ENCODE results near the gene TMEM247. TPM values are rescaled to one million over a fixed set of nuclear protein-coding genes. Genes with fewer than 3 reads are reported as not detected.
"Not testable (repeated sequence)": the region's sequence is repeated elsewhere in the genome, so short reads cannot be mapped to it uniquely, and the experiment has no call there.

TMEM247 gene
- total RNA-seq, 4 donors from 2014 or later, result not detected

GRCh38 chr2:46462936-46463335 lies 16.4 kb upstream of the TMEM247 start:
- no peak overlapping the region for H3K4me3 ChIP-seq (ENCODE audit: low read depth, poor library complexity, severe bottlenecking)
- no peak for TF ChIP-seq CTCF (IDR thresholded peaks at IDR 0.05)
- no peak for TF ChIP-seq POLR2A (IDR thresholded peaks at IDR 0.05)
- no peak for DNase-seq (ENCODE audit: low spot score in 2 of 2)
- WGBS, 2 donors, result 75 to 81% methylated on average over 3 of the region's 3 CpGs
- intact Hi-C loops (cut with DNase I; ENCODE audit: low total_unique reads), result no loop called here

- TF ChIP-seq CTCF (IDR thresholded peaks at IDR 0.05) (no peak), POLR2A (IDR thresholded peaks at IDR 0.05) (no peak)
- WGBS, 2 donors, result 62 to 66% methylated on average over 6 of the region's 6 CpGs
- intact Hi-C loops (cut with DNase I; ENCODE audit: low total_unique reads), result no loop called here
- DNase-seq (ENCODE audit: low spot score in 2 of 2), result no peak
- no peak overlapping the region for H3K4me3 ChIP-seq (ENCODE audit: low read depth, poor library complexity, severe bottlenecking)
These were observed 10.2 kb upstream of the TMEM247 start for GRCh38 chr2:46469116-46469515.

GRCh38 chr2:46469700-46470099 lies 9.7 kb upstream of the TMEM247 start:
- DNase-seq (ENCODE audit: low spot score in 2 of 2), result no peak
- H3K4me3 ChIP-seq (ENCODE audit: low read depth, poor library complexity, severe bottlenecking), result no peak overlapping the region
- 74 to 92% methylated on average over 2 of the region's 2 CpGs for WGBS, 2 donors
- TF ChIP-seq CTCF (IDR thresholded peaks at IDR 0.05), result no peak
- no peak for TF ChIP-seq POLR2A (IDR thresholded peaks at IDR 0.05)
- intact Hi-C loops (cut with DNase I; ENCODE audit: low total_unique reads), result loop anchor here (5.0 kb wide), 1 partner anchor 1213 kb away; no protein-coding TSS in a partner anchor

- 71 to 83% methylated on average over 7 of the region's 7 CpGs for WGBS, 2 donors
- no peak for DNase-seq (ENCODE audit: low spot score in 2 of 2)
- intact Hi-C loops (cut with DNase I; ENCODE audit: low total_unique reads), result loop anchor here (5.0 kb wide), 1 partner anchor 1212 kb away; no protein-coding TSS in a partner anchor
- TF ChIP-seq POLR2A (IDR thresholded peaks at IDR 0.05) (no peak), CTCF (IDR thresholded peaks at IDR 0.05) (no peak)
- no peak overlapping the region for H3K4me3 ChIP-seq (ENCODE audit: low read depth, poor library complexity, severe bottlenecking)
These were observed 9.2 kb upstream of the TMEM247 start for GRCh38 chr2:46470114-46470628.

GRCh38 chr2:46471019-46471583 lies 8.3 kb upstream of the TMEM247 start:
- no peak overlapping the region for H3K4me3 ChIP-seq (ENCODE audit: low read depth, poor library complexity, severe bottlenecking)
- intact Hi-C loops (cut with DNase I; ENCODE audit: low total_unique reads), result loop anchor here (5.0 kb wide), 1 partner anchor 1211 kb away; no protein-coding TSS in a partner anchor
- no peak for TF ChIP-seq CTCF (IDR thresholded peaks at IDR 0.05)
- TF ChIP-seq POLR2A (IDR thresholded peaks at IDR 0.05), result no peak
- no peak for DNase-seq (ENCODE audit: low spot score in 2 of 2)
- WGBS, 2 donors, result 86 to 91% methylated on average over 5 of the region's 5 CpGs

GRCh38 chr2:46471697-46472096 lies 7.7 kb upstream of the TMEM247 start:
- no peak overlapping the region for H3K4me3 ChIP-seq (ENCODE audit: low read depth, poor library complexity, severe bottlenecking)
- DNase-seq (ENCODE audit: low spot score in 2 of 2), result no peak
- intact Hi-C loops (cut with DNase I; ENCODE audit: low total_unique reads), result loop anchor here (5.0 kb wide), 1 partner anchor 1211 kb away; no protein-coding TSS in a partner anchor
- no peak for TF ChIP-seq CTCF (IDR thresholded peaks at IDR 0.05)
- TF ChIP-seq POLR2A (IDR thresholded peaks at IDR 0.05), result no peak
- 85 to 90% methylated on average over 1 of the region's 1 CpG for WGBS, 2 donors

GRCh38 chr2:46472165-46472564 lies 7.2 kb upstream of the TMEM247 start:
- intact Hi-C loops (cut with DNase I; ENCODE audit: low total_unique reads), result loop anchor here (5.0 kb wide), 1 partner anchor 1210 kb away; no protein-coding TSS in a partner anchor
- not testable (repeated sequence) for H3K4me3 ChIP-seq (ENCODE audit: low read depth, poor library complexity, severe bottlenecking); DNase-seq (ENCODE audit: low spot score in 2 of 2)
- WGBS, 2 donors, result 97 to 98% methylated on average over 5 of the region's 5 CpGs

GRCh38 chr2:46477462-46477861 lies 1.9 kb upstream of the TMEM247 start:
- intact Hi-C loops (cut with DNase I; ENCODE audit: low total_unique reads); H3K4me3 ChIP-seq (ENCODE audit: low read depth, poor library complexity, severe bottlenecking): not testable (repeated sequence)
- 75 to 79% methylated on average over 8 of the region's 8 CpGs for WGBS, 2 donors
- peak in 1 of 2 donors; percentile 72 for DNase-seq (ENCODE audit: low spot score in 2 of 2)
